ENCODE measurements around the gene GOLPH3L. TPM values are rescaled to one million over a fixed set of nuclear protein-coding genes. Genes with fewer than 3 reads are reported as not detected.
"Not testable (repeated sequence)": the region's sequence is repeated elsewhere in the genome, so short reads cannot be mapped to it uniquely, and the experiment has no call there.

The GOLPH3L gene
- total and polyA plus RNA-seq, 9 donors, result 20.0 to 46.2 (median 29.9) TPM

DNA sequence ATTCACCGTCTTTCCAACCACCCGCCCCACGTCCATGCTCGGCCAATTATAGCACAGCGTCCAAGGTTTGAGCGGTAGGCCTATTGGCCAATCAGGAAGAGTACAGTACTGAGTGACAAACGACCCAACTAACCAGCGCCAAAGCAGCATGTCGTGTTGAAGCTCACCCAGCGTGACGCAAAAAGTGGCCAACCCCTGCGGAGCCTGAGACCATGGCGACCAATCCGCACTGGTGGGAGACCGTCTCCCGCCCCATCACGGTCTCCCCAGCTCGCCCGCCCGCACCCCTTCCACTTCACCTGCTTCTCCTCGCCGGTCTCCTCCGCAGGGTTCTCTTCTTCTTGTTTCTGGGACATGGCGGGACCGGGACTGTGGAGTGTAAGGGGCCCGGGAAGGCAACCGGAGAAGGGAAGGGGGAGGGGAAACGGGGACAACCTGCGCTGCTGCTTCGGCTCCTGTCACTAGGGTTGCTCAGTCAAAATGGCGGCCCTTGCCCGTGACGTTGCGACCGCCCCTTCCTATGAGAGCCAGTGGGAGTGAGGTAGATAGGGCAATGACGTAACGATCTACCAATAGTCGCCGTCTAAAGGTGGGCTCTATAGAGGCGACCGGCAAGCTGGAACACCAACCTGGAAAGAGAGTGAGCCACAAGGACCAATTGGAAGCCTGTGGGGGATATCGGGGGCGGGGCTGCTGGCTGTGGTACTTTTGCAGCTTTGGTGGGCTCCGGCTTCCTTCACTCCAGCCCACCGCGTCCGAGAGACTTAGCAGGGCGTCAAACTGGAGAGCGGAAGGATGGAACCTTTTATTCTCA is 67.6 kb downstream of the GOLPH3L start, which contains the start of gene ENSA:
Gene ENSA, minus strand, starts transcription at position 498 of the 814 bp plus-strand sequence. Its CDS starts 142 bp downstream, at position 356.
- peak; percentile 95 to 98 (median 96) for DNase-seq
- Histone ChIP-seq H3K4me1 (ENCODE audit: insufficient read depth) (peaks cover 8% of the 10 kb centered on the region), H3K4me3 (peak within 1 kb of the TSS; percentile 81), H3K9me3 (no peaks in the 10 kb centered on the region), H3K36me3 (no peaks in the 10 kb centered on the region), H3K27me3 (no peaks in the 10 kb centered on the region), H3K27ac (peak within 1 kb of the TSS; percentile 80 to 99)
- WGBS, 3 donors, result 0 to 1% (median 0%) methylated on average over 49 of the region's 49 CpGs
- intact Hi-C loops (cut with DNase I), result loop anchor here in 3 of 4 donors (1.0 to 10.0 kb wide), 4 partner anchors 50 to 343 kb away; partner anchors contain the start of genes CERS2 (in 1 of the 3) and MCL1 (in 1 of the 3)
- TF ChIP-seq POLR2A (IDR thresholded peaks at IDR 0.05) (peak; percentile 98), EP300 (IDR thresholded peaks at IDR 0.05) (peak; percentile 84)
- TF ChIP-seq, protein P1, sequence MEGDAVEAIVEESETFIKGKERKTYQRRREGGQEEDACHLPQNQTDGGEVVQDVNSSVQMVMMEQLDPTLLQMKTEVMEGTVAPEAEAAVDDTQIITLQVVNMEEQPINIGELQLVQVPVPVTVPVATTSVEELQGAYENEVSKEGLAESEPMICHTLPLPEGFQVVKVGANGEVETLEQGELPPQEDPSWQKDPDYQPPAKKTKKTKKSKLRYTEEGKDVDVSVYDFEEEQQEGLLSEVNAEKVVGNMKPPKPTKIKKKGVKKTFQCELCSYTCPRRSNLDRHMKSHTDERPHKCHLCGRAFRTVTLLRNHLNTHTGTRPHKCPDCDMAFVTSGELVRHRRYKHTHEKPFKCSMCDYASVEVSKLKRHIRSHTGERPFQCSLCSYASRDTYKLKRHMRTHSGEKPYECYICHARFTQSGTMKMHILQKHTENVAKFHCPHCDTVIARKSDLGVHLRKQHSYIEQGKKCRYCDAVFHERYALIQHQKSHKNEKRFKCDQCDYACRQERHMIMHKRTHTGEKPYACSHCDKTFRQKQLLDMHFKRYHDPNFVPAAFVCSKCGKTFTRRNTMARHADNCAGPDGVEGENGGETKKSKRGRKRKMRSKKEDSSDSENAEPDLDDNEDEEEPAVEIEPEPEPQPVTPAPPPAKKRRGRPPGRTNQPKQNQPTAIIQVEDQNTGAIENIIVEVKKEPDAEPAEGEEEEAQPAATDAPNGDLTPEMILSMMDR (IDR thresholded peaks at IDR 0.05), result no peak

DNA sequence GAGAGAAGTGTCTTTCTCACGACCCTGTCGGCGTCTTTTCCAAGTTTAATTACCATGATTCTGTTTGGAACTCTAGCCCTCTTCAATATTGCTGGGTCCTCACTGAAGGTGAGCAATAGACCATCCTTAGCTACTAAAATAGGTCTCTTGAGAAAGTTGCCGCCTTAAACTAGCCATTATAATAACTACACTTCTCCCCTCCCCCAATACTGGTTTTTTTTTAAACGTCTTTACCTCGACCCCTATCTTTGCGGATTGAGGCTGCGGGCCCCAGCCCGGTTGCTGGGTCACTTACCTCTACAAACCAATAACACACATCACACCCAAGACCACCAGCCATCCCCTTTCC is 68.2 kb downstream of the GOLPH3L start:
- peak overlapping the region; percentile 80 to 99 for H3K27ac ChIP-seq
- H3K4me1 ChIP-seq (ENCODE audit: insufficient read depth), result peaks cover 9% of the 10 kb centered on the region
- WGBS, 3 donors, result 1 to 3% (median 2%) methylated on average over 9 of the region's 9 CpGs
- intact Hi-C loops (cut with DNase I), result loop anchor here in 3 of 4 donors (1.0 to 10.0 kb wide), 4 partner anchors 49 to 344 kb away; partner anchors contain the start of genes CERS2 (in 1 of the 3) and MCL1 (in 1 of the 3)
- DNase-seq, result no peak
- no peaks in the 10 kb centered on the region for H3K27me3 ChIP-seq
- H3K9me3 ChIP-seq, result no peaks in the 10 kb centered on the region
- no peaks in the 10 kb centered on the region for H3K36me3 ChIP-seq
- H3K4me3 ChIP-seq, result peak overlapping the region; percentile 81
- TF ChIP-seq EP300 (IDR thresholded peaks at IDR 0.05) (no peak), POLR2A (IDR thresholded peaks at IDR 0.05) (no peak)
- TF ChIP-seq, protein P1 (IDR thresholded peaks at IDR 0.05), result no peak

DNA sequence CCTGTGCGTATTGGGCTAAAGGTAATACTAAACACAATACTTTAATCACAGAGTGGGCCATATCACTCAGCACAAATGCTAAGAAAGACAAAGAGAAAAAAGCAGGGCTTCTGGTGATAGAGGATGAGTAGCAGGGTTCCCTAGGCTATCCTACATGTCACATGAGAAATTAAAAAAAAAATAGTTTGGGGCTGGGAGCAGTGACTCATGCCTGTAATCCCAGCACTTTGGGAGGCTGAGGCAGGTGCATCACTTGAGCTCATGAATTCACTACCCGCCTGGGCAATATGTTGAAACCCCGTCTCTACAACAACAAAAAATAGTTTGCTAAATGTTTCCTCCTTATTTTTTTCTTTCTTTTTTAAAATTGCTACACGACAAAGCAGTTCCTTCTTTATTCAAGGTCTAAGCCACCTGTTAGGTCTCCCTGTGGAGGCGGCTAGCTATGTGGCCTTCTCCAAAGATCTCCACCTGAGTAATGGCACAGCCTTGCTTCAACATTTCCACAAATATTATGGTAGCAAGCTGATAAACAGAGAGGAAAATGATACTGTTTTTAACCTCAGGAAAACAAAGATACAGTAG is 69.0 kb downstream of the GOLPH3L start:
- no peak for DNase-seq
- TF ChIP-seq, protein P1 (IDR thresholded peaks at IDR 0.05), result no peak
- TF ChIP-seq EP300 (IDR thresholded peaks at IDR 0.05), result no peak
- no peak for TF ChIP-seq POLR2A (IDR thresholded peaks at IDR 0.05)
- Histone ChIP-seq H3K27me3 (no peaks in the 10 kb centered on the region), H3K4me3 (peak overlapping the region; percentile 81), H3K4me1 (ENCODE audit: insufficient read depth) (peaks cover 12% of the 10 kb centered on the region), H3K9me3 (no peaks in the 10 kb centered on the region), H3K36me3 (no peaks in the 10 kb centered on the region), H3K27ac (no peak overlapping the region)
- intact Hi-C loops (cut with DNase I), result loop anchor here in 3 of 4 donors (5.0 to 10.0 kb wide), 3 partner anchors 66 to 344 kb away; partner anchors contain the start of gene CERS2 (in 1 of the 3)
- 79 to 80% (median 80%) methylated on average over 5 of the region's 5 CpGs for WGBS, 3 donors

DNA sequence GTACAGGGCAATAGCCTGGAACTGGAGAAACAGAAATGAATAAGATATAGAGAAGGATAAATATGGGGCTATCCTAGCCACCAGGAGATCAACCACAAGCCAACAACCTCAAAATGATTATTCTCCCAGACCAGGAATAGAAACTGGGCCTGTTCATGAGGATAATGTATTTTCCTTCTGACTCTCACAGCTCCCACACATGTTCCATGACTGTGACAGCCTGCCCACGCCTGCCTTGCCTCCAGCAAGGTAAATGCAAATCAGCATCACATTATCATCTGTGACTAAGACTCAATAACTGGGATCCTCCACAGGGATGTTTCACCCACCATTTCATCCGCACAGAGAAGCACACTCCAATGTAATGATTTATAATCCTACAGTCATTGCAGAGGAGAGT is 70.8 kb downstream of the GOLPH3L start:
- Histone ChIP-seq H3K27me3 (no peaks in the 10 kb centered on the region), H3K9me3 (no peaks in the 10 kb centered on the region), H3K36me3 (no peaks in the 10 kb centered on the region), H3K27ac (no peak overlapping the region), H3K4me3 (no peak overlapping the region), H3K4me1 (ENCODE audit: insufficient read depth) (peaks cover 17% of the 10 kb centered on the region)
- intact Hi-C loops (cut with DNase I), result loop anchor here in 3 of 4 donors (5.0 to 10.0 kb wide), 3 partner anchors 64 to 346 kb away; partner anchors contain the start of gene CERS2 (in 1 of the 3)
- DNase-seq, result no peak
- WGBS, 3 donors, result 83 to 91% (median 84%) methylated on average over 2 of the region's 2 CpGs
- TF ChIP-seq POLR2A (IDR thresholded peaks at IDR 0.05), result no peak
- TF ChIP-seq, protein P1 (IDR thresholded peaks at IDR 0.05), result no peak
- TF ChIP-seq EP300 (IDR thresholded peaks at IDR 0.05), result no peak

DNA sequence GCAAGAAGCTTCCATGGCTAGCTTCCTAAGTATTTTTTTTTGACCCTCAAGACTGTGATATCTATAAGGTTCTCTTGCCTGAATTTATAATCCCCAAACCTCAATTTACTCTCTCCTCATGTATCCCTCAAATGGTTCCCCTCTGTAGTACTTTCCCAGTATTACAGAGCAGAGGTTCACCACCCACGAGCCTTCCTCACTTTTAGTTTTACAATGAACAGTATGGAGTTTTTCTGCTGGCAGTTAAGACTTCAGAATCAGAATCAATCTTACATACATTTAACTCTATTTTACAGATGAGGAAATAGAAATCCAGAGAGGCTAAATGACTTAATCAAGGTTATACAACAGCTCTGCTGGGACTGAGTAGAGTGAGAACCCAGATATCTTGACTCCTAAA is 72.4 kb downstream of the GOLPH3L start:
- H3K27me3 ChIP-seq, H3K36me3 ChIP-seq, H3K9me3 ChIP-seq, H3K27ac ChIP-seq, DNase-seq, H3K4me3 ChIP-seq: not testable (repeated sequence)
- intact Hi-C loops (cut with DNase I), result loop anchor here in 3 of 4 donors (5.0 to 10.0 kb wide), 2 partner anchors 62 to 70 kb away; no protein-coding TSS in a partner anchor
- 89 to 92% (median 90%) methylated on average over 1 of the region's 1 CpG for WGBS, 3 donors
- peaks cover 11% of the 10 kb centered on the region for H3K4me1 ChIP-seq (ENCODE audit: insufficient read depth)

DNA sequence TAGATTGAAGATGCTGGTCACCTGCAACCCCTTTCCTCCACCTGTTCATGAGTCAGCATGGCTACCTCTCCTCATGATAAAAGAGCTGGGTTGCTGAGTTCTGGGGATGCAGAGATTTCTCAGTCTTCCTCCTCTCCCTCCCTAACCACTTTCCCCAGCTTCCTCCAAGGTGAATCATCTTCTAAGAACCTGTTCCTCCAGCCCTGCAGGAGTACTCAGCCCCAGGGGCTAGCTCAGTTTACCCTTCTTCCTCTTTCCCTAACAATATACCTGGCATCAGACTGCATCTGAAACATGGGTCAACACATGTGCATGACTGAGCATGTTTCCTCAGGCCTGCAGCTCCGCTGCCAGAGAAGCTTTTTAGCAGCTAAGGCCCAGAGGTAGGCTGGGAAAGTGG is 72.8 kb downstream of the GOLPH3L start:
- not testable (repeated sequence) for H3K9me3 ChIP-seq, H3K36me3 ChIP-seq, DNase-seq, H3K27me3 ChIP-seq, H3K4me3 ChIP-seq, H3K27ac ChIP-seq
- H3K4me1 ChIP-seq (ENCODE audit: insufficient read depth), result peaks cover 11% of the 10 kb centered on the region
- intact Hi-C loops (cut with DNase I), result loop anchor here in 3 of 4 donors (5.0 to 10.0 kb wide), 2 partner anchors 62 to 69 kb away; no protein-coding TSS in a partner anchor
- WGBS, 3 donors, result 93 to 100% (median 100%) methylated on average over 1 of the region's 1 CpG

All from ovary (tissue), 9 donors.